Gastrocnemius medialis (tissue), 4 donors: ENCODE measurements around the gene VDR. TPM values are rescaled to one million over a fixed set of nuclear protein-coding genes. Genes with fewer than 3 reads are reported as not detected.

Experiments
- ATAC-seq, 2 donors: fragments of 150-250 bp; one replicate each; pipeline ENCODE4 v1.9.1; 2016
- DNase-seq, 2 donors: peaks; one replicate each; pipeline ENCODE4 v3.0.0-alpha.2; 2019
- H3K27ac ChIP-seq, 4 donors: fragments of 200-600 bp; sonication (generic); 1 replicate in 1 of 4; 2 replicates in 3 of 4; pipeline ENCODE4 v1.5.1; 2016 to 2018; ENCODE audit warnings: mild to moderate bottlenecking in 2 of 4, moderate library complexity in 1 of 4
- H3K27me3 ChIP-seq, 3 donors: fragments of 200-600 bp; sonication (generic) in 2 of 3; 1 replicate in 1 of 3; 2 replicates in 2 of 3; pipeline versions ENCODE4 v1.5.1 to v1.6.0; 2016 to 2019; ENCODE audit warnings: mild to moderate bottlenecking in 1 of 3, moderate library complexity in 1 of 3
- H3K36me3 ChIP-seq, 2 donors: fragments of 200-600 bp; sonication (generic) in 1 of 2; one replicate each; pipeline ENCODE4 v1.5.1; 2017 to 2018
- H3K4me1 ChIP-seq, 2 donors: fragments of 200-600 bp; sonication (generic) in 1 of 2; one replicate each; pipeline ENCODE4 v1.5.1; 2016 to 2017; ENCODE audit warnings: mild to moderate bottlenecking in 2 of 2
- H3K4me3 ChIP-seq, 4 donors: fragments of 200-600 bp; sonication (generic) in 3 of 4; 1 replicate in 1 of 4; 2 replicates in 3 of 4; pipeline ENCODE4 v1.5.1; 2016 to 2019; ENCODE audit warnings: mild to moderate bottlenecking in 2 of 4
- H3K9me3 ChIP-seq, 3 donors: fragments of 200-600 bp; sonication (generic) in 2 of 3; 1 replicate in 1 of 3; 2 replicates in 2 of 3; pipeline ENCODE4 v1.5.1; 2016 to 2019
- POLR2A ChIP-seq, 2 donors: fragments of 450-650 bp; IDR thresholded peaks; one replicate each; pipeline ENCODE4 v1.6.1; 2017; ENCODE audit warnings: antibody characterized with exemption in 2 of 2, mild to moderate bottlenecking in 2 of 2, moderate library complexity in 2 of 2
- in situ Hi-C, 4 donors: fragments of 200-750 bp; cut with MboI; loops; one replicate each; pipeline versions ENCODE4 v1.15.0 to v1.8.0; 2017; ENCODE audit warnings: low sequenced_read_pairs in 4 of 4
- intact Hi-C: fragments of 100-400 bp; cut with DNase I; formaldehyde crosslinking; loops from one replicate; pipeline ENCODE4 v1.15.1; 2023; ENCODE audit warnings: low total_unique reads
- total RNA-seq, 4 donors: library from RNA; depleted of rRNA; stranded (reverse); fragments of >200 nt; gene quantifications; one replicate each; pipeline versions ENCODE4 v1.1.0 to v1.2.3, GENCODE V29; 2016
- TF ChIP-seq, protein P1 (sequence below), 5 experiments: fragments of 450-650 bp in 3 of 5; fragments of 200-600 bp in 2 of 5; sonication (generic) in 2 of 5; IDR thresholded peaks in 4 of 5; conservative IDR thresholded peaks in 1 of 5; 1 replicate in 4 of 5; 2 replicates in 1 of 5; pipeline ENCODE4 v1.5.1; 2016 to 2019; ENCODE audit warnings: antibody characterized with exemption in 5 of 5, mild to moderate bottlenecking in 3 of 5, moderate library complexity in 3 of 5

VDR gene
- total RNA-seq, 4 donors from 2014 or later, result 3.2 to 6.1 (median 4.4) TPM

DNA sequence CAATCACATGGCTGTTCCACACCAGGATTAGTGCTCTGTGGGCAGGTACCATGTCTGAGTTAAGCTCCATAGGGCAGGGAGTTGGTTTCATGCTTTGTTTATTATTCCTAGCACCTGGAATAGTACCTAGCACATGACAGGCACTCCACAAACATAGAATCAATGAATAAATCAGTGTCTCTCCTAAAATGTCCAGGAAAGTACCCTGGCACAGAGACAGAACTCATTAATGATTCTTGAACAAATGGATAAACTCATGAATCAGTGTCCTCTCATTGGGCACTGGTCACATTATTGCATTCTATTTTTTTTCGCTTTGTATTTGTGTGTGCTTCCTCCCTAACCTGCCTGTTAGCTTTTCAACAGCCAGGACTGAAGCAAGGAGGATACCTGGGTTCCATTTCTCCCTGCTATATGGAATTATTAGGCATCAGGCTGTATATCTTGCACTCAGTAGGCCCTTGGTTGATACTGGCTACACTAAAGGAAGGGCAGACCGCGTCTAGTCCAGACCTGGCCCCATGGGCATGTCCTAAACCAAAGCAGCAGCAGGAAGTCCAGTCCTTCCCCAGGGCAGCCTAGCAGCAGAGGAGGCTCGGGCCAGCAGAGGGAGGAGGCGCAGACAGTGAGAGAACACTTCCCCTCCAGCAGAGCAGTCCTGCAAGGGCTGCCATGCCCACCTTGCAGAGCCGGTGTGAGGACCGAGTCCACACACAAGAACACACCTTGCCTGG is 103.5 kb downstream of the VDR start:
- peaks cover 80 to 88% of the 10 kb centered on the region in 2 donors for H3K4me1 ChIP-seq
- ATAC-seq (no peak), DNase-seq (no peak)
- in situ Hi-C loops (no loop called here), intact Hi-C loops (loop anchor here (2.0 kb wide), 1 partner anchor 17 kb away; the partner anchor contains the start of gene HDAC7)
- peaks cover 0 to 17% of the 10 kb centered on the region in 2 donors for H3K36me3 ChIP-seq
- TF ChIP-seq POLR2A (IDR thresholded peaks at IDR 0.05), result no peak
- TF ChIP-seq, protein P1, sequence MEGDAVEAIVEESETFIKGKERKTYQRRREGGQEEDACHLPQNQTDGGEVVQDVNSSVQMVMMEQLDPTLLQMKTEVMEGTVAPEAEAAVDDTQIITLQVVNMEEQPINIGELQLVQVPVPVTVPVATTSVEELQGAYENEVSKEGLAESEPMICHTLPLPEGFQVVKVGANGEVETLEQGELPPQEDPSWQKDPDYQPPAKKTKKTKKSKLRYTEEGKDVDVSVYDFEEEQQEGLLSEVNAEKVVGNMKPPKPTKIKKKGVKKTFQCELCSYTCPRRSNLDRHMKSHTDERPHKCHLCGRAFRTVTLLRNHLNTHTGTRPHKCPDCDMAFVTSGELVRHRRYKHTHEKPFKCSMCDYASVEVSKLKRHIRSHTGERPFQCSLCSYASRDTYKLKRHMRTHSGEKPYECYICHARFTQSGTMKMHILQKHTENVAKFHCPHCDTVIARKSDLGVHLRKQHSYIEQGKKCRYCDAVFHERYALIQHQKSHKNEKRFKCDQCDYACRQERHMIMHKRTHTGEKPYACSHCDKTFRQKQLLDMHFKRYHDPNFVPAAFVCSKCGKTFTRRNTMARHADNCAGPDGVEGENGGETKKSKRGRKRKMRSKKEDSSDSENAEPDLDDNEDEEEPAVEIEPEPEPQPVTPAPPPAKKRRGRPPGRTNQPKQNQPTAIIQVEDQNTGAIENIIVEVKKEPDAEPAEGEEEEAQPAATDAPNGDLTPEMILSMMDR (IDR thresholded peaks at IDR 0.05 in 4 of 5, conservative IDR thresholded peaks at IDR 0.05 in 1 of 5), result no peak
- no peaks in the 10 kb centered on the region for H3K9me3 ChIP-seq
- H3K27ac ChIP-seq, result peak overlapping the region; percentile 33 to 86 (median 82)
- no peak overlapping the region for H3K4me3 ChIP-seq
- no peaks in the 10 kb centered on the region for H3K27me3 ChIP-seq

DNA sequence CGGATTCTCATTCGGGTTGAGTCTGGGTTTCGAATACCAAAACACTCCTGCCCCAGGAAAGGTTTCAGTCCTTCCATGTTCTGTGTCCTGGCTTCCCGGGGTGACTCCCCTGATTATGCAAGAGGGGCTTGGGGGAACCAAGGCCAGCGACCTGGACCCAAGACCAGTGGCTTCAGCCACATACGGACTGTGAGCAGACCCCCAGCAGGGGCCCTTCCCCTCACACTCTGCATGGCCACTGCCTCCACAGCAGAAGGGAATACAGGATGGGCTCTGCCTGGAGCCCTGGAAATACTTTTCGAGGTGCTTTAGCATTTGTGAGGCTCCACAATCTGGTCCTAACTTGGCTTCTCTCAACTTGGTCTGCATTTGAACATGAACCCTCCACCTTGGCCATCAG is 104.2 kb downstream of the VDR start:
- ATAC-seq, result no peak
- Histone ChIP-seq H3K4me1 (peaks cover 73 to 80% of the 10 kb centered on the region in 2 donors), H3K27me3 (no peaks in the 10 kb centered on the region), H3K36me3 (peaks cover 0 to 24% of the 10 kb centered on the region in 2 donors), H3K9me3 (no peaks in the 10 kb centered on the region), H3K27ac (peak overlapping the region; percentile 74 to 86 (median 82)), H3K4me3 (no peak overlapping the region)
- TF ChIP-seq POLR2A (IDR thresholded peaks at IDR 0.05), result no peak
- TF ChIP-seq, protein P1 (IDR thresholded peaks at IDR 0.05 in 4 of 5, conservative IDR thresholded peaks at IDR 0.05 in 1 of 5), result no peak
- intact Hi-C loops, result loop anchor here (2.0 kb wide), 1 partner anchor 18 kb away; the partner anchor contains the start of gene HDAC7
- in situ Hi-C loops, result no loop called here
- DNase-seq, result no peak

DNA sequence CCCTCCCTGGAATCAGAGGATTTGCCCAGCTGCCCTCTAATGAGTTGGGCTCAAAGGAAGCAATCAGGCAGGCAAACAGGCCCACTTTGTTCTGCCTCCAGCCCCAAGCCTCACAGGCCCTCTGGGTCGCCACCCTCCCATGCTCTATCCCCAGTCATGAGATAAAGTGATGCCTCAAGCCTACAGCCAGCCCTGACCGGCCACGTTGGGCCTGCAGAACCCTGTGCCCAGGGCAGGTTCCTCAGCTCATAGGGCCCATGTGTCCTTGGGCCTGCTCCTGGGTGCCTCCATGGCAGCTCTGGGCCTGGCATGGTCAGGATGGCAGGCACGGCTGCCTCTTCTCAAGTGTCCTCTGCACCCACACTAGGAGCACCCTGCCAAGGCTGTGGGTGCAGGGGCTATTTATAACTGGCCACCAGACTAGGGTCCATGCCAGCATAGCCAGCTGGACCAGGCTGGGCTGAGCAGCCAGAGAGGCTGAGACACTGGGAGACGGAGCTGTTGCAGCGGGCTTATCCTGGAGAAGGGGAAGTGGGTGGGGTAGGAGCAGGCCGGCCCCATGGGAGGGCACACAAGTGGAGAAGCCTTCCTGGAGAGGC is 105.3 kb downstream of the VDR start:
- Histone ChIP-seq H3K27me3 (no peaks in the 10 kb centered on the region), H3K36me3 (peaks cover 0 to 35% of the 10 kb centered on the region in 2 donors), H3K4me3 (no peak overlapping the region), H3K27ac (peak overlapping the region; percentile 74 to 86 (median 82)), H3K4me1 (peaks cover 62 to 69% of the 10 kb centered on the region in 2 donors), H3K9me3 (no peaks in the 10 kb centered on the region)
- ATAC-seq, result peak; percentile 90 to 97
- in situ Hi-C loops (no loop called here), intact Hi-C loops (loop anchor here (1.0 kb wide), 1 partner anchor 38 kb away; no protein-coding TSS in a partner anchor)
- no peak for TF ChIP-seq POLR2A (IDR thresholded peaks at IDR 0.05)
- TF ChIP-seq, protein P1 (IDR thresholded peaks at IDR 0.05 in 4 of 5, conservative IDR thresholded peaks at IDR 0.05 in 1 of 5), result no peak
- DNase-seq, result peak; percentile 83 to 95

DNA sequence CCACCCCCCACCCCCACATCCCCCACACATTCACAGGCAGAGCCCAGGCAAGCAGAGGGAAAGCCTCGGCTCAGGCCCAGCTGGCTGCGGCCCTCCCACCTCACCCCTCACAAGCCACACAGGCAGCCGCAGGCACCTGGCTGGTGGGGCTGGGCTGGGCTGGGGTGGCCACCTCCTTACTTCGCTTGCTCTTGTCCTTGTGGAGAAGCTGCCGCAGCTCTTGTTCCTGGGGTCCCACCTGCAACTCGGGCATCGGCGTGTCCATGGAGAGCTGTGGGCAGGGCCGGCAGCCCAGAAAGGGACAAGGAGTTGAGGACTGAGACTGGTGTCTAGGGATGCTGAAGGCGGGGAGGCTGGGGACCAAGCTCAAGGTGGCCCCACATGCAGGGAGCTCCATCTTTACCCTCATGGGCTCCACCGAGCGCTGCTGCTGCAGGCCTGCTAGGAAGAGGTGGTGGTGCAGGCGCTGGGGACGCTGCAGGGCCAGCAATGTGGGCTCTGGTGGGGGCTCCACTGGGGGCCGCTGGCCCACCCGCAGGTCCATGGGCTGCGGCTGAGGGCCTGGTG is 106.3 kb downstream of the VDR start:
- Histone ChIP-seq H3K27ac (peak overlapping the region; percentile 74 to 86 (median 82)), H3K36me3 (peaks cover 0 to 45% of the 10 kb centered on the region in 2 donors), H3K4me3 (no peak overlapping the region), H3K27me3 (no peaks in the 10 kb centered on the region), H3K9me3 (no peaks in the 10 kb centered on the region), H3K4me1 (peaks cover 56 to 68% of the 10 kb centered on the region in 2 donors)
- DNase-seq (no peak), ATAC-seq (no peak)
- intact Hi-C loops (no loop called here), in situ Hi-C loops (no loop called here)
- TF ChIP-seq POLR2A (IDR thresholded peaks at IDR 0.05), result no peak
- TF ChIP-seq, protein P1 (IDR thresholded peaks at IDR 0.05 in 4 of 5, conservative IDR thresholded peaks at IDR 0.05 in 1 of 5), result no peak
